Suppressor macrophage (primary cell): ENCODE results near the gene SRRT.

Experiments
- DNase-seq, 4 experiments: peaks; one replicate each; pipeline ENCODE4 v3.0.0-alpha.2; 2020 to 2022

SRRT gene

GRCh38 chr7:100880645-100881044 is 5.7 kb downstream of the SRRT start:
- DNase-seq: no peak

DNA sequence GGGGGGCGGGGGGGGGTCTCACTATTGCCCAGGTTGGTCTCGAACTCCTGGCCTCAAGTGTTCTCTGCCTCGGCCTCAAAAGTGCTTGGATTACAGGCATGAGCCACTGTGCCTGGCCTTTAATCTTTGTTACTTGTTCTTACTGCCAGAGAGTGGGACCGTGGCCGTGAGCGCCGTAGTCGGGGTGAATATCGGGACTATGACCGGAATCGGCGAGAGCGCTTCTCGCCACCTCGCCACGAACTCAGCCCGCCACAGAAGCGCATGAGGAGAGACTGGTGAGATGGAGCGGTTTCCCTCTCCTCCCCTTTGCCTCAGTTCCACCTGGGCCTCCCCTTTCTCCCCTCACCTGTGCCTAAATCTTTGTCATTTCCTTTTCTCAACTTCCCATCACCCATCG is 6.2 kb downstream of the SRRT start:
- no peak for DNase-seq

- DNase-seq: no peak
Measured at GRCh38 chr7:100882201-100882600, 7.3 kb downstream of the SRRT start.

GRCh38 chr7:100882785-100883526 is 8.1 kb downstream of the SRRT start:
- no peak for DNase-seq

- DNase-seq: peak in 1 of 4 experiments; percentile 29
Measured at GRCh38 chr7:100884736-100885439, 10.0 kb downstream of the SRRT start.

DNA sequence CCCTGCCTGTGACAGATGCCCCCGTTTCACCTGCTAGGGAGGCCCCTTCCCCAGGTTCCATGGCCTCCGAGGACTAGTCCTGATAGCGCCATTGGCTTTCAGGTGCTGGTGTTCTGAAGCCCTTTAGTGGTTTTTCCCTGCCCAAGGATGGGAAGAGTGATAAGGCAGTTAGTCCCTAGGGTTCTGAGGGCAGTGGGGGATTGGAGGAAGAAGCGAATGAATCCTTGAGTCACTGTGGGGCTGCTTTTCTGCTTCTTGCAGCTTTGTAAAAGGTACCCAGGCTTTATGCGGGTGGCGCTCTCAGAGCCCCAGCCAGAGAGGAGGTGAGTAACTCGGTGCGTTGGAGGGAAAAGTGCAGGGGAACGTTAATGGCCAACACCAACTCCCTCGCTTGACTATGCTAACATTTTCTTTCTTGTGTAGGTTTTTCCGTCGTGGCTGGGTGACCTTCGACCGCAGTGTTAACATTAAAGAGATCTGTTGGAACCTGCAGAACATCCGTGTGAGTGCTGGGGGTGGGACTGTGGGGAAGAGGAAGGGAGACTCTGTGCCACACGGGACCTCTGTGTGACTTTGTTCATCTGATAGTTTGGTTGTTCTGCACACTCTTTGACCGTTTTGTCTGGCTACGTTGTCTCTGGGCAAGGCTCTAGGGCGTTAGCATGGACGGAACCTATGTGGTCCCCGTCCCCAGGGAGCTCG is 10.7 kb downstream of the SRRT start:
- no peak for DNase-seq

DNA sequence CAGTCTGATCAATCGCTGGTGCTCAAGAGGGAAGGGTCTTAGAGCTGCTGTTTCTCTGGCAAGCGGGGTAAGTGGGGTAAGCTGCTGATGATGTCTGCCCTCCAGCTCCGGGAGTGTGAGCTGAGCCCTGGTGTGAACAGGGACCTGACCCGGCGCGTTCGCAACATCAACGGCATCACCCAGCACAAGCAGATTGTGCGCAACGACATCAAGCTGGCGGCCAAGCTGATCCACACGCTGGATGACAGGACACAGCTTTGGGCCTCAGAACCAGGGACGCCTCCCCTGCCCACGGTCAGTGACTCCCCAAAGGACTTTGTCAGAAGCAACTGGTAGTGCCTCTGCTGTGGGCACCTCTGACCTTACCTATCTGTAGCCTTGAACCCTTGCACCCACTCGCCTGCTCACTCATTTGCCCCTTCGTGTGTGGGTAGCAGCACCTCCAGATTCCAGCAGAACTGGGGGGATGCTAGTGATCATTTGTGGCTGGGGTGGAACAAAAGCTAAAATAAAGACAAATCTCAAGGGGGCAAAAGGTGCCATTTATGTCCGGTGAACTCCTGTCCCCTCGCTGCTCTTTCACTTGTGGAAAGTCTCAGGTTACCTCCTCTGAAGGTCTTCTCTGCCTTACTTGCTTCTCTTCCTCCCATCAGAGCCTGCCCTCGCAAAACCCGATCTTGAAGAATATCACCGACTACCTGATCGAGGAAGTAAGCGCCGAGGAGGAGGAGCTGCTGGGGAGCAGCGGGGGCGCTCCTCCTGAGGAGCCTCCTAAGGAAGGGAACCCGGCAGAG is 11.4 kb downstream of the SRRT start:
- no peak for DNase-seq

DNA sequence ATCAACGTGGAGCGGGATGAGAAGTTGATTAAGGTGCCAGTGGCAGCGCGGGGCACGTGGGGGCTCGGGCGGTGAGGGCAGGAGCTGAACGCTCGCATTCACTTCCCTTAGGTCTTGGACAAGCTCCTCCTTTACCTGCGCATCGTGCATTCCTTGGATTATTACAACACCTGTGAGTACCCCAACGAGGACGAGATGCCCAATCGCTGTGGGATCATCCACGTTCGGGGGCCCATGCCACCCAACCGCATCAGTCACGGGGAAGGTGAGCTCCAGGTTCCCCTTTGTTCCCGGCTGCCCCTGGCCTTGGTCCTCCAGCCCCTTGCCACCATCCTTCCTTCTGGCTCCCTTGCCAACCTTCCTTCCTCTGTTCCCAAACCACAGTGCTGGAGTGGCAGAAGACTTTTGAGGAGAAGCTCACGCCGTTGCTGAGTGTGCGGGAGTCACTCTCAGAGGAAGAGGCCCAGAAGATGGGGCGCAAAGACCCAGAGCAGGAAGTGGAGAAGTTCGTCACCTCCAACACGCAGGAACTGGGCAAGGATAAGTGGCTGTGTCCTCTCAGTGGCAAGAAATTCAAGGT is 12.1 kb downstream of the SRRT start:
- DNase-seq: peak in 2 of 4 experiments; percentile 35 to 42

- DNase-seq: peak; percentile 69 to 87 (median 84)
Measured at GRCh38 chr7:100887516-100888290, 12.8 kb downstream of the SRRT start.

GRCh38 chr7:100888291-100888987 is 13.5 kb downstream of the SRRT start:
- no peak for DNase-seq

- no peak for DNase-seq
Measured at GRCh38 chr7:100888988-100889750, 14.3 kb downstream of the SRRT start, which contains the start of gene UFSP1. Gene UFSP1 (minus strand): TSS chr7:100889715. CDS start chr7:100889271, 444 bp downstream.

DNA sequence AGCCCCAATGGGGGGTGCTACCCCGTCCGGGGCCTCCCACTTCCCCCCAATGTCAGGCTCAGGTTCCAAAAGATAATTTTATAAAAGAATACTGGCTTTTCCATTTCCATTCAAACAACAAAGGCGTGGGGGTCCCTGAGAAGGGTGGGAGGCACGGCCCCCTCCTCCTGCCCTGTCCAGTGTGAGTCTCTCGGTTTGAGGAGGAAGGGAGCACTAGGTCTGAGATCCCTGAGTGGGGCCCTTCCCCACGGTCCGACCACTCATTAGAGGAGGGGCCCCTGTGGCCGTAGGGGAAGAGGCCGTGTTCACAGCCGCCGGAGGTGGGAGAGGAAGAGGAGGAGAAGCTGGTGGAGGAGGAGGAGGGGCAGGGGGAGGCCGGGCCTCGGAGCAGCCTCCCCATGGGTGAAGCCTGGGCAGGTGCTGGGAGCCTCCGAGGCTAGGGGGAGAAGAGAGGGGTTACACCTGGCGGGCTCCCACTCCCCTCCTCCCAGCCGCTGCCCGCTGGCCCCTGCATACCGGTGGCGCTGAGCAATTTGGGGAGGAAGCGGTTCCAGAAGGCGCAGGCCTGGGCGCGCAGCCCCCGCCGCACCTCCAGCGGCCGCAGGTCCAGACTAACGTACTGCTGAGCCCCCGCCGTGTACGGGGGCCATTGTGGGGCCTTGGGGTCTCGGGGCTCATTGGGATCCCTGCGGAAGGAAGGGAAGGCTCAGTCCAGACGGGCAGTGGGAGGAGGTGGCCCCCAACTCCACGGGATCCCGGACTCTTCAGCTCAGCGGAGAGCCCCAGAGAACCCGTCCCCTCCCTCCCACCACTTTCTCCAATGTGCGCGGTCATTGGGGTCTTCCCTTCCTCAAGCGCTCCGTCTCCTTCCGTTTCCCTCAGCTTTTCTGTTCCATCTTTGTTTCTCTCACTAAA is 16.0 kb downstream of the SRRT start:
- no peak for DNase-seq

DNA sequence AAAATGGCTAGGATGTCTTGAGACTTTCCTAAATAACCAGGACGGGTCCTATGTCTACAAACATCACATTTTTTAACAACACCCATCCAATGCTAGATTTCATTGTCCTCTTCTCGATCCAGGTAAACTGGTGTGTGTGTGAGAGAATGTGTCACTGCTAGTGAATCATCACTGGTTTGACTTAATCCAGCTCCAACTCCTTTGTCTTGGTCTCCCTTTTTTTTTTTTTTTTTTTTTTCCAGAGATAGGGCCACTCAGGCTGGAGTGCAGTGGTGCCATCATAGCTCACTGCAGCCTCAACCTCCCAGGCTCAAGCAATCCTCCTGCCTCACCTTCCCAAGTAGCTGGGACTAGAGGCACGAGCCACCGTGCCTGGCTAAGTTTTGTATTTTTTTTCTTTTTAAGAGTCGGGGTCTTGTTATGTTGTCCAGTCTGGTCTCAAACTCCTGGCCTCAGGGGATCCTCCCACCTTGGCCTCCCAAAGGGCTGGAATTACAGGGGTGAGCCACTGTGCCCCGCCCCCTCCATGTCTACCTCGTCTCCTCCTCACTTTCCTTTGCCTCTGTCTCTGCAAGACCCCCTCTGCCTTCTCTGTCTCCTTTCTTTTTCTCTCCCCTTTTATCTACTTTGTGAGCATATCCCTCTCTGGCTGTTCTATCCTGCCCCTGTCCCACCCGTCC is 16.8 kb downstream of the SRRT start:
- no peak for DNase-seq

DNA sequence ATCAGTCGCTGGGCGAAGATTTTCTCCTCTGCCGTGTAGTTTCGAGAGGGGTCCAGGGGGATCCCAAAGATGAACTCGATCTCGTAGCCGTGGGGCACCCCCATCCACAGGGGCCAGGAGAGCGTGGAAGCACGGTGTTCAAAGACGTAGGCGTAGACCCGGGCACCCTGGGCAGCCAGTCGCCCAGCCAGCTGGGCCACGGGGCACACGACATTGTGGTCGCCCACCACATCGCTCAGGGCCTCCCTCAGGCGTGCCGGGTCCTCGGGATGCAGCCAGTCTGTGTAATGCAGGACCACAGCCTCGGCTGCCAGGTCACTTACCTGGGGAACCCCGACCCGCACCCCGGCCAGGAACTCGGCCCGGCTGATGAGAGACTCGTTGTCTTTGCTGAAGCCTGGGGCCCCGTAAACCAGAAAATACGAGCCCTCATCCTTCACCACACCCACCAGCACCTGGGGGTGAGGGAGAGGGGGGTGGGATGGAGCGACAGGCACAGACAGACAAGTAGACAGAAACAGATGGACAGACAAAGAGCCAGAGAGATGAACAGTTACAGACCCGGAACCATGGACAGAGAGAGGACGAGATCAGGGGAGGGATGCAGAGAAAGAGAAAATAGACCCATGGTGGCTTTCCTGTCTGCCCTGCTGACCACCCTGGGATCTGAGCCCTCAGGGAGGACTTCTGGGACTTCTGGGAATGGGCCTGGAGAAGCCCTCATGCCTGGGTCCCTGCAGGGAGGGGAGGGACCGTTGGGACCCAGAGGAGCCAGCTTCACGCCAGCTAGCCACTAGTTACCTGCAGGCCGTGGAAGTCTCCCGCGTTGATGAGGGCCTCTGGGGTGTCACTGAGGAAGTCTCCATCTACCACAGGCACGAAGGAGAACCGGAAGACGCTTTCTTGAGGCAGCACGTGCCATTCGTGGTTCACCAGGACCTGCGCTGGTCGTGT is 17.7 kb downstream of the SRRT start:
- no peak for DNase-seq

- DNase-seq: no peak
Measured at GRCh38 chr7:100893318-100893895, 18.5 kb downstream of the SRRT start.

DNA sequence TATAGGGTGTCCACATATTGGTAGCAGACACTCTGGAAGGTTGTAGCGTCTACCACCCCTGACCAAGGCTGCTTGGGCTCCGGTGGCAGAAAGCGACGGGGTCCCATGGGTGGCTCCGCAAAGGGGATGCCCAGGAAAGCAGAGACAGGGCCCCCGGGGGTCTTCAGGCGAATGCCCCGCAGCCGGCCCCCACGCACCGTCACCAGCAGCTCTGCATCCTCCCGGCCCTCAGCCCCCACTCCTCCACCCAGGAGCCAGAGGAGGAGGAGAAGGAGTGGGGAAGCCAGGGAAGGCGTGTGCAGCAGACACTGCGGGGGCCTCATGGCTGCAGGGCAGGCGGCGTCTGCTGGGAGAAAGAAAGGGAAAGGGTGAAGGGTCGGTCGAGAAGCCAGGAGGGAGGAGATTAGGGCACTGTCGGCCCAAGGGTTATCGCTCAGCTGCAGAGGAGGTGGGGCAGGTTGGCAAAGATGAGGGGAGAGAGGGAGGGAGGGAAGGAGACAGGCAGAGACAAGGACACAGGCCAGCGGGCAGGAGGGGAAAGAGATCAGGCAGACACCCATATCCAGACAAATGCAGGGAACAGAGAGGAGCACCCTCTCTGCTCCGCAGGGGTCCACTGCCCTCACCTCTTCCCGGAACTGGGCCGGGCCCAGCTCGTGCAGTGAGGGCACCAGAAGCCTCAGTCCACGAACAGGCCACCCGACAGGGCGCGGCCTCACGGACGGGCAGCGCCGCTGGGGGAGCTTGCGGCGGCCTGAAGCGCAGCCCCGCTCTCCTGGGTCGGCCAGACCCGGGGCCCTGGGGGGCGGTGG is 19.2 kb downstream of the SRRT start:
- no peak for DNase-seq
